NAMALWA (cell line): ENCODE data around the gene AKT2.
A peak's percentile ranks its signal among the peaks of the same experiment; 100 is the strongest.
"Not testable (repeated sequence)": the region's sequence is repeated elsewhere in the genome, so short reads cannot be mapped to it uniquely, and the experiment has no call there.

Experiments used
- DNase-seq: peaks from one replicate; pipeline ENCODE4 v3.0.0-alpha.2; 2015; ENCODE audit warnings: low spot score

The AKT2 gene

GRCh38 chr19:40234429-40235237 lies 50.5 kb downstream of the AKT2 start:
- no peak for DNase-seq

GRCh38 chr19:40233811-40234389 lies 51.2 kb downstream of the AKT2 start:
- DNase-seq: no peak

GRCh38 chr19:40232949-40233810 lies 52.0 kb downstream of the AKT2 start:
- DNase-seq: no peak

- DNase-seq: no peak
Observed at GRCh38 chr19:40232479-40232878, 52.7 kb downstream of the AKT2 start.

GRCh38 chr19:40231544-40232424 lies 53.4 kb downstream of the AKT2 start:
- no peak for DNase-seq

- no peak for DNase-seq
Observed at GRCh38 chr19:40231057-40231456, 54.1 kb downstream of the AKT2 start.

- DNase-seq: no peak
Observed at GRCh38 chr19:40229926-40230417, 55.2 kb downstream of the AKT2 start.

GRCh38 chr19:40229484-40229883 lies 55.7 kb downstream of the AKT2 start:
- DNase-seq: no peak

GRCh38 chr19:40228863-40229262 lies 56.3 kb downstream of the AKT2 start:
- no peak for DNase-seq

- no peak for DNase-seq
Observed at GRCh38 chr19:40228346-40228745, 56.8 kb downstream of the AKT2 start.

- no peak for DNase-seq
Observed at GRCh38 chr19:40225440-40226305, 59.5 kb downstream of the AKT2 start.

- no peak for DNase-seq
Observed at GRCh38 chr19:40224342-40225150, 60.6 kb downstream of the AKT2 start.

GRCh38 chr19:40223135-40223822 lies 61.9 kb downstream of the AKT2 start:
- DNase-seq: no peak

- peak; percentile 92 for DNase-seq
Observed at GRCh38 chr19:40221858-40222619, 63.1 kb downstream of the AKT2 start.

- DNase-seq: no peak
Observed at GRCh38 chr19:40220674-40221073, 64.5 kb downstream of the AKT2 start.

GRCh38 chr19:40219721-40220276 lies 65.3 kb downstream of the AKT2 start:
- DNase-seq: peak; percentile 28

GRCh38 chr19:40219029-40219428 lies 66.1 kb downstream of the AKT2 start:
- DNase-seq: not testable (repeated sequence)
